ENCODE data around the gene TESPA1. TPM values are rescaled to one million over a fixed set of nuclear protein-coding genes. Genes with fewer than 3 reads are reported as not detected.
A peak's percentile ranks its signal among the peaks of the same experiment; 100 is the strongest.

Gene TESPA1
- total RNA-seq, 4 donors from 2014 or later, result 1.2 to 9.6 (median 4.5) TPM

DNA sequence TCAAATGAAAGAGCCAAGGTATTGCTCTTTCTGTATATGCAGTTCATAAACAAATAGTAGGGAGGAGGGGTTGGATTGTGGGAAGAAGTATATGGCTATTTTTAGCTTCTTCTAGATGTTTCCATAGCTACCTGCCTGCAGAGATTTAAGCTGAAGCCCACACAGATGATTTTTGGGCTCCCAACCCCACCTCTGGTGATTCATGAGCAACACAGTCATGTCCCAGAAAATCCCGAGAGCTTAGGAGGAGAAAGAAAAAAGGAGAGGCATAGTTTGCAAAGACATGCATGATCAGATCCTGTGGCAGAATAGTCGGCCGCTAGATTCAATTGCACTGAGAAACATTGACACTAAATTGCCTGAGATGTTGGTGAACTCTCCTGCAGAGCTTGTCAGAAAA, 13.8 kb downstream of the TESPA1 start:
- no peak overlapping the region for H3K27ac ChIP-seq
- TF ChIP-seq, protein P1, sequence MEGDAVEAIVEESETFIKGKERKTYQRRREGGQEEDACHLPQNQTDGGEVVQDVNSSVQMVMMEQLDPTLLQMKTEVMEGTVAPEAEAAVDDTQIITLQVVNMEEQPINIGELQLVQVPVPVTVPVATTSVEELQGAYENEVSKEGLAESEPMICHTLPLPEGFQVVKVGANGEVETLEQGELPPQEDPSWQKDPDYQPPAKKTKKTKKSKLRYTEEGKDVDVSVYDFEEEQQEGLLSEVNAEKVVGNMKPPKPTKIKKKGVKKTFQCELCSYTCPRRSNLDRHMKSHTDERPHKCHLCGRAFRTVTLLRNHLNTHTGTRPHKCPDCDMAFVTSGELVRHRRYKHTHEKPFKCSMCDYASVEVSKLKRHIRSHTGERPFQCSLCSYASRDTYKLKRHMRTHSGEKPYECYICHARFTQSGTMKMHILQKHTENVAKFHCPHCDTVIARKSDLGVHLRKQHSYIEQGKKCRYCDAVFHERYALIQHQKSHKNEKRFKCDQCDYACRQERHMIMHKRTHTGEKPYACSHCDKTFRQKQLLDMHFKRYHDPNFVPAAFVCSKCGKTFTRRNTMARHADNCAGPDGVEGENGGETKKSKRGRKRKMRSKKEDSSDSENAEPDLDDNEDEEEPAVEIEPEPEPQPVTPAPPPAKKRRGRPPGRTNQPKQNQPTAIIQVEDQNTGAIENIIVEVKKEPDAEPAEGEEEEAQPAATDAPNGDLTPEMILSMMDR (IDR thresholded peaks at IDR 0.05), result no peak
- TF ChIP-seq POLR2A (IDR thresholded peaks at IDR 0.05), result no peak
- H3K4me3 ChIP-seq, result no peak overlapping the region
- H3K36me3 ChIP-seq, result no peaks in the 10 kb centered on the region
- H3K9me3 ChIP-seq, result no peaks in the 10 kb centered on the region
- no peaks in the 10 kb centered on the region for H3K27me3 ChIP-seq
- no peaks in the 10 kb centered on the region for H3K4me1 ChIP-seq
- no peak for DNase-seq

DNA sequence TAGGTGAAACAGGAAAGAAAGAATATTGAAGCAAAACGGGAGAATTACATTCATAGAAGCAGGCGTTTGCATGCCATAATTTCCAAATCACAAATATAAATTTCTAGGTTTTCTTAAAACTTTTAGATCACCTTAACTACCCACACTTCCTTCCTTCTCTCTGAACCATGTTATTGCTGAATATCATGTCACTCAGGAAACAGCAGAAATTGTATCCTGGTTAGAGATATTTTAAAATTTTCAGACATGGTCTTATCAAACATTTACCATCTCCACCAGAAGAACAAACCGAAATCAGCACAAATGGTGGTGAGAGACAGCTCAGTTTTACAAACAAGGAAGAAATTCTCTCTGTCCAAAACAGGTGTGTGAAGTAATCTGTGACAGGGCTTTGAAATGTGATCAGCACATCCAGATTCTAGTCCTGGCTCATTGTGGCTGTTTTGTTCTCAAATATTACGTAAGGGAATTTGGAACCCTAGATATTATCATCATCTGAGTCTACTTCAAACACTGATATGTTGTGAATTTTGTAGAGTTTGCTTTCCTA, 16.3 kb downstream of the TESPA1 start:
- no peaks in the 10 kb centered on the region for H3K4me1 ChIP-seq
- H3K4me3 ChIP-seq, result no peak overlapping the region
- no peaks in the 10 kb centered on the region for H3K36me3 ChIP-seq
- peak overlapping the region in 1 of 4 donors; percentile 12 for H3K27ac ChIP-seq
- H3K27me3 ChIP-seq, result no peaks in the 10 kb centered on the region
- no peak for TF ChIP-seq POLR2A (IDR thresholded peaks at IDR 0.05)
- TF ChIP-seq, protein P1 (IDR thresholded peaks at IDR 0.05), result no peak
- no peak for DNase-seq
- H3K9me3 ChIP-seq, result no peaks in the 10 kb centered on the region

DNA sequence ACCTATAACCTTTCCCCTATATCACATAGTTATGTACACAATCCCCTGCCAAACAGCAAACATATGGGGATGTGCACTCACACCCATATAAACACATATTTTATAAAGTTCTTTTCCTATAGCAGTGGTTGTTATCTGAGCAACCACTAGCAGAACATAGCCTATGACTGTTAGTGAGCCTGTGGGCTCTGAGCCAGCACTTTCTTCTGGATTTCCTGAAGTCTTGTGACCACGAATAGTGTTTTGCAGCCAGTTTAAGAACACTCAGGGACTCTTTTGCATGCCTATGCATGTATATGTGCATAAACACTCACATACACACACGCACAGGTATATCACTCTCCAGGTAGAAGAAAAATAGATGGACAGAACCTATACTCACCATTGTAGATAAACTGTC, 17.1 kb downstream of the TESPA1 start:
- Histone ChIP-seq H3K4me1 (no peaks in the 10 kb centered on the region), H3K9me3 (no peaks in the 10 kb centered on the region), H3K36me3 (no peaks in the 10 kb centered on the region), H3K4me3 (no peak overlapping the region), H3K27me3 (no peaks in the 10 kb centered on the region), H3K27ac (no peak overlapping the region)
- peak in 1 of 3 donors; percentile 66 for DNase-seq
- no peak for TF ChIP-seq POLR2A (IDR thresholded peaks at IDR 0.05)
- TF ChIP-seq, protein P1 (IDR thresholded peaks at IDR 0.05), result no peak

DNA sequence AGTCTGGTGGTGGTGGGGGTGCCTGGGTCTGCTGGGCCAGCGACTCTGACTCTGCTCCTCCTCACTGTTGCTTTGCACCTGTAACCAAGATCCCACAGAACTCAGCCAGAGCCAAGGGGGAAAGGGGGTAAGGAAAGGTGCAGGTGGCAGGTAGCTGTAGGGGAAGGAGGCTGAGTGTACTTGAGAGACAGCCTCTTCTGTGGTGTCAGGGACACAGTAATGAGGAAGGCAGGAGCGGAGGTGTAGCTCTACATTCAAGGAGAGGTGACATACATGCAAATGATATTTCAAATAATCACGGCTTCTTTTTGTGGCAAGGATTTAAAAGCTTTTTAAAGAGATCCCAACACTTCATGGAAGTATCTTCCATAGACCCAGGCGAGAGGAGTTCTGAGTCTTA, 23.4 kb downstream of the TESPA1 start:
- TF ChIP-seq, protein P1 (IDR thresholded peaks at IDR 0.05), result no peak
- no peak for TF ChIP-seq POLR2A (IDR thresholded peaks at IDR 0.05)
- DNase-seq, result no peak
- no peak overlapping the region for H3K4me3 ChIP-seq
- H3K4me1 ChIP-seq, result no peaks in the 10 kb centered on the region
- no peak overlapping the region for H3K27ac ChIP-seq
- H3K9me3 ChIP-seq, result no peaks in the 10 kb centered on the region
- H3K27me3 ChIP-seq, result no peaks in the 10 kb centered on the region
- no peaks in the 10 kb centered on the region for H3K36me3 ChIP-seq

DNA sequence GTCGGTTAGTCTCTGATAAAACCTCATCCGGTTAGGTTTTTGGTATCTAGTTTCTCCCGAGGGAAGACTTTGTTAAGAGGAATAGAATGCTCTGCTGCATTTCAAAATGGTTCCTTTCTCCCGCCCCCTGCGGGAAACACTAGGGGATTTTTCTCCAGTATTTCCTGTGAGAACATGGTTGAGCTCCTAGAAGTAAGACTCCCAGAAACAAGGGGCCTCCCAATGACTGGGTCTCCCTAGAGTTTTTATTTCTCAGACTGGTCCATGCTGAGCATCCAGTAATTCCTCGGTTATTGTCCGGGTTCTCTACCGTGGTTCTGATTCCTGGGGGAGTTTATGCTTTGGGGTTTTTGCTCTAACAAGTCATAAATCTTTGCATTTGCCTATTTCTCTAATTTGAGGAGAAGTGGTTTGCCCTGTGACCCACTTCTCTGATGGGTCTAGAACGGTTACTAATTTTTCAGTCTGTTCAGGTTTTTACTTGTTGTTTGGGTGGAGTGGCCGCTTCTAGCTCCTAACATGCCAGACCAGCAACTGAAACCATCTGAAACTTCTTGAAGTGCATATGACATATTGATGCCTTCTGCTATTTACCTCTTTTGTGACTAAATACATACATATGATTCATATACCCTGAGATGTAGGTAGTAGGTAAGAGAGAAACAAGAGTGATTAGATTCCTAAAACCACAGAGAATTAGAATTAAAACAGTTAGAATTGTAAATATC, 25.1 kb downstream of the TESPA1 start:
- H3K27me3 ChIP-seq, result no peaks in the 10 kb centered on the region

More for the DNA sequence above, 25.1 kb downstream of the TESPA1 start:
- Histone ChIP-seq H3K9me3 (no peaks in the 10 kb centered on the region), H3K4me3 (no peak overlapping the region), H3K4me1 (no peaks in the 10 kb centered on the region), H3K27ac (no peak overlapping the region), H3K36me3 (no peaks in the 10 kb centered on the region)
- TF ChIP-seq, protein P1 (IDR thresholded peaks at IDR 0.05), result no peak
- no peak for TF ChIP-seq POLR2A (IDR thresholded peaks at IDR 0.05)
- DNase-seq, result no peak
